HEK293 (cell line): ENCODE data around the gene ZNF783.

Experiments
- CTCF ChIA-PET: fragments of 350-600 bp; formaldehyde crosslinking; extraction: SDS; loops from one replicate; lab custom pipeline; 2021; ENCODE audit warnings: antibody characterized with exemption; lab: Yijun Ruan, JAX
- POLR2A ChIA-PET: fragments of 300-600 bp; formaldehyde crosslinking; extraction: SDS; loops from one replicate; lab custom pipeline; 2020; ENCODE audit warnings: antibody characterized with exemption, inconsistent platforms; lab: Yijun Ruan, JAX
- H3K27ac ChIP-seq: fragments of 200-500 bp; sonication (Bioruptor generic); 2 replicates; pipeline ENCODE4 v1.5.1; 2014; ENCODE audit warnings: low read depth, low read length, control low read depth, inconsistent platforms; ENCODE audit errors: extremely low read depth
- H3K36me3 ChIP-seq, 2 experiments: fragments of 200-500 bp in 1 of 2; sonication (Bioruptor generic) in 1 of 2; 1 replicate in 1 of 2; 2 replicates in 1 of 2; pipeline ENCODE4 v1.5.1; 2014 to 2017; ENCODE audit warnings: inconsistent platforms in 2 of 2, low read length in 2 of 2; ENCODE audit not compliant: control insufficient read depth in 2 of 2, insufficient read depth in 1 of 2
- H3K4me1 ChIP-seq: fragments of 200-500 bp; sonication (Bioruptor generic); 2 replicates; pipeline ENCODE4 v1.5.1; 2014; ENCODE audit warnings: mild to moderate bottlenecking, low read length, inconsistent platforms; ENCODE audit not compliant: control insufficient read depth, insufficient read depth
- H3K4me3 ChIP-seq: 2 replicates; pipeline ENCODE4 v1.5.1; 2011; ENCODE audit warnings: low read depth, mild to moderate bottlenecking, control low read depth, low read length, moderate library complexity
- H3K9me3 ChIP-seq: fragments of 200-500 bp; sonication (Bioruptor generic); 2 replicates; pipeline ENCODE4 v1.5.1; 2014; ENCODE audit warnings: low read depth, low read length, inconsistent platforms; ENCODE audit not compliant: control insufficient read depth, insufficient read depth
- FEZF1 ChIP-seq: fragments of 450-650 bp; formaldehyde crosslinking; IDR thresholded peaks from 2 replicates; pipeline ENCODE4 v1.5.1; 2016; ENCODE audit warnings: missing biosample characterization, missing genetic modification characterization
- GLI4 ChIP-seq: fragments of 450-650 bp; formaldehyde crosslinking; IDR thresholded peaks from 2 replicates; pipeline ENCODE4 v1.5.1; 2016; ENCODE audit warnings: missing biosample characterization, missing genetic modification characterization
- GLIS1 ChIP-seq: fragments of 450-650 bp; formaldehyde crosslinking; IDR thresholded peaks from 2 replicates; pipeline ENCODE4 v1.5.1; 2016; ENCODE audit warnings: missing biosample characterization, missing genetic modification characterization
- KLF8 ChIP-seq: fragments of 450-650 bp; formaldehyde crosslinking; IDR thresholded peaks from 2 replicates; pipeline ENCODE4 v1.5.1; 2016; ENCODE audit warnings: missing biosample characterization, missing genetic modification characterization
- SP3 ChIP-seq: fragments of 450-650 bp; formaldehyde crosslinking; IDR thresholded peaks from 2 replicates; pipeline ENCODE4 v1.5.1; 2016; ENCODE audit warnings: missing biosample characterization, missing genetic modification characterization
- SP7 ChIP-seq: fragments of 450-650 bp; formaldehyde crosslinking; IDR thresholded peaks from 2 replicates; pipeline ENCODE4 v1.5.1; 2016; ENCODE audit warnings: missing biosample characterization, missing genetic modification characterization
- ZBTB8A ChIP-seq: fragments of 450-650 bp; formaldehyde crosslinking; IDR thresholded peaks from 2 replicates; pipeline ENCODE4 v1.5.1; 2016; ENCODE audit warnings: missing biosample characterization, missing genetic modification characterization
- ZFP69B ChIP-seq: fragments of 450-650 bp; formaldehyde crosslinking; IDR thresholded peaks from 2 replicates; pipeline ENCODE4 v1.5.1; 2016; ENCODE audit warnings: missing biosample characterization, missing genetic modification characterization
- ZNF10 ChIP-seq: fragments of 450-650 bp; formaldehyde crosslinking; IDR thresholded peaks from 2 replicates; pipeline ENCODE4 v1.5.1; 2017; ENCODE audit warnings: missing biosample characterization, missing genetic modification characterization
- ZNF140 ChIP-seq: fragments of 450-650 bp; formaldehyde crosslinking; IDR thresholded peaks from 2 replicates; pipeline ENCODE4 v1.5.1; 2016; ENCODE audit warnings: missing biosample characterization, missing genetic modification characterization
- ZNF19 ChIP-seq: fragments of 450-650 bp; formaldehyde crosslinking; IDR thresholded peaks from 2 replicates; pipeline ENCODE4; 2016; ENCODE audit warnings: missing biosample characterization, missing genetic modification characterization, low read depth
- ZNF202 ChIP-seq: fragments of 450-650 bp; formaldehyde crosslinking; IDR thresholded peaks from 2 replicates; pipeline ENCODE4 v1.5.1; 2016; ENCODE audit warnings: missing biosample characterization, missing genetic modification characterization, borderline replicate concordance
- ZNF366 ChIP-seq: fragments of 450-650 bp; formaldehyde crosslinking; conservative IDR thresholded peaks from 2 replicates; pipeline ENCODE4 v1.5.1; 2016; ENCODE audit warnings: missing biosample characterization, missing genetic modification characterization
- ZNF416 ChIP-seq: fragments of 450-650 bp; formaldehyde crosslinking; IDR thresholded peaks from 2 replicates; pipeline ENCODE4 v1.5.1; 2016; ENCODE audit warnings: missing biosample characterization, missing genetic modification characterization
- ZNF555 ChIP-seq: fragments of 450-650 bp; formaldehyde crosslinking; conservative IDR thresholded peaks from 2 replicates; pipeline ENCODE4 v1.5.1; 2017; ENCODE audit warnings: missing biosample characterization, mild to moderate bottlenecking, missing genetic modification characterization, inconsistent platforms
- ZNF571 ChIP-seq: fragments of 450-650 bp; formaldehyde crosslinking; IDR thresholded peaks from 2 replicates; pipeline ENCODE4 v1.5.0; 2017; ENCODE audit warnings: missing biosample characterization, missing genetic modification characterization
- ZSCAN30 ChIP-seq: fragments of 450-650 bp; IDR thresholded peaks from 2 replicates; pipeline ENCODE4 v1.5.1; 2018; ENCODE audit warnings: missing biosample characterization, mild to moderate bottlenecking, missing genetic modification characterization, moderate library complexity
- TF ChIP-seq, protein P1 (sequence below): fragments of 450-650 bp; formaldehyde crosslinking; IDR thresholded peaks from 2 replicates; pipeline ENCODE4 v1.5.0; 2017; ENCODE audit warnings: missing biosample characterization, missing genetic modification characterization, borderline replicate concordance
- TF ChIP-seq, protein P2 (sequence below): fragments of 450-650 bp; formaldehyde crosslinking; IDR thresholded peaks from 2 replicates; pipeline ENCODE4 v1.5.1; 2016; ENCODE audit warnings: missing biosample characterization, missing genetic modification characterization
- TF ChIP-seq, protein P3 (sequence below): fragments of 450-650 bp; formaldehyde crosslinking; IDR thresholded peaks from 2 replicates; pipeline ENCODE4 v1.5.1; 2016; ENCODE audit warnings: missing biosample characterization, missing genetic modification characterization
- TF ChIP-seq, protein P4 (sequence below): fragments of 450-650 bp; formaldehyde crosslinking; IDR thresholded peaks from 2 replicates; pipeline ENCODE4 v1.5.1; 2016; ENCODE audit warnings: missing biosample characterization, missing genetic modification characterization

The ZNF783 gene

DNA sequence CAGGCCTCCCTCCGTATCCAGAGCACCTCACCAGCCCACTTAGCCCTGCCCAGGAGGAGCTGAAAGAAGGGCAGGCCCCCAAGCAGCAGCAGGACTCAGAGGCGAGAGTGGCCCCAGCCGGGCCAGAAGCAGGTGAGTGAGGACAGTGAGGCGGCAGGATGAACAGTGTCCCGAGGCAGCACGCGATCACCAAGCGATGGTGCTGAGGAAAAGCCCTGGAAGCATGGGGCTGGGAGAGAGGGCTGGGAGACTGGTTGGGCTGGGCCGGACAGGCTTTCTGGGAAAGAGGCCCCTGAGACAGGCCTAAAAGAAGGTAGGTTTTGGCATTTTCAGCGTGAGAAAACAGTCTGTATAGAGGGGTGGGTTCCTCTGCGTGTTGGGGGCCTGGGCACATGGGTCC, 16.4 kb downstream of the ZNF783 start (continued):
- TF ChIP-seq, protein P1, sequence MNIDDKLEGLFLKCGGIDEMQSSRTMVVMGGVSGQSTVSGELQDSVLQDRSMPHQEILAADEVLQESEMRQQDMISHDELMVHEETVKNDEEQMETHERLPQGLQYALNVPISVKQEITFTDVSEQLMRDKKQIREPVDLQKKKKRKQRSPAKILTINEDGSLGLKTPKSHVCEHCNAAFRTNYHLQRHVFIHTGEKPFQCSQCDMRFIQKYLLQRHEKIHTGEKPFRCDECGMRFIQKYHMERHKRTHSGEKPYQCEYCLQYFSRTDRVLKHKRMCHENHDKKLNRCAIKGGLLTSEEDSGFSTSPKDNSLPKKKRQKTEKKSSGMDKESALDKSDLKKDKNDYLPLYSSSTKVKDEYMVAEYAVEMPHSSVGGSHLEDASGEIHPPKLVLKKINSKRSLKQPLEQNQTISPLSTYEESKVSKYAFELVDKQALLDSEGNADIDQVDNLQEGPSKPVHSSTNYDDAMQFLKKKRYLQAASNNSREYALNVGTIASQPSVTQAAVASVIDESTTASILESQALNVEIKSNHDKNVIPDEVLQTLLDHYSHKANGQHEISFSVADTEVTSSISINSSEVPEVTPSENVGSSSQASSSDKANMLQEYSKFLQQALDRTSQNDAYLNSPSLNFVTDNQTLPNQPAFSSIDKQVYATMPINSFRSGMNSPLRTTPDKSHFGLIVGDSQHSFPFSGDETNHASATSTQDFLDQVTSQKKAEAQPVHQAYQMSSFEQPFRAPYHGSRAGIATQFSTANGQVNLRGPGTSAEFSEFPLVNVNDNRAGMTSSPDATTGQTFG (tag by site-specific recombination): no peak
- TF ChIP-seq ZNF140: no peak
- TF ChIP-seq SP7 (tag by site-specific recombination): no peak
- no peak for TF ChIP-seq FEZF1 (tag by site-specific recombination)
- no peak for TF ChIP-seq ZNF416 (tag by site-specific recombination)
- no peak for TF ChIP-seq ZSCAN30 (tag by site-specific recombination)
- TF ChIP-seq ZBTB8A (tag by site-specific recombination): no peak
- no peak for TF ChIP-seq ZNF10 (tag by site-specific recombination)

DNA sequence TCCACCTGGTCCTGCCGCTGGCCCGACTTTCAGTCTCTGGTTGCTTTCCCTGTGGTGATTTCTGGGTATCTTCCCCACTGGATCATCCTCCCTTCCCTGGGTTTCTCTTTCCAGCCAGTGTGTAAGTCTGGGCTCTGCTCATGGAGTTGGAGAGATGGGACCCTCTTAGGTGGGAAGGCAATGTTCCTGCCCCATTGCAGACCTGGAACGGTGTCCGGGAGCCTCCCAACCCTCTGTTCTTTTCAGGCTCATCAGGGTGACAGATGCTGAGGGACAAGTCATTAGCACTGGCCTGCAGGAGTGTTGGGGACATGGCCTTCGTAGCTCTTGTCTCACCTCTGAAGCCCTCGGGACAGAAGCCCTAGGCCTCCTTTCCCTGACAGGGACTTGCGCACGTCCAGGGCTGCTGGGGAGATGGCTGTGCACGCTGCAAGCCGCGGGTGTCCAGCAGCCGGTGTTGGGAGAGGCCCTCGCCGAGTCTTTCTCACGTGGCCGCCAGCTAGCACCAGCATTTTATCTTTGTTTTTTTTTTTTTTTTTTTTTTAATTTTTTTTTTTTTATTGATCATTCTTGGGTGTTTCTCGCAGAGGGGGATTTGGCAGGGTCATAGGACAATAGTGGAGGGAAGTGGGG, 17.2 kb downstream of the ZNF783 start:
- CTCF ChIA-PET: no interaction called here
- Histone ChIP-seq H3K36me3 (peaks cover 9 to 48% of the 10 kb centered on the region in 2 experiments; a peak in 2 of 3 replicates), H3K4me3 (no peak overlapping the region), H3K27ac (no peak overlapping the region), H3K9me3 (no peaks in the 10 kb centered on the region), H3K4me1 (no peaks in the 10 kb centered on the region)
- TF ChIP-seq, protein P2, sequence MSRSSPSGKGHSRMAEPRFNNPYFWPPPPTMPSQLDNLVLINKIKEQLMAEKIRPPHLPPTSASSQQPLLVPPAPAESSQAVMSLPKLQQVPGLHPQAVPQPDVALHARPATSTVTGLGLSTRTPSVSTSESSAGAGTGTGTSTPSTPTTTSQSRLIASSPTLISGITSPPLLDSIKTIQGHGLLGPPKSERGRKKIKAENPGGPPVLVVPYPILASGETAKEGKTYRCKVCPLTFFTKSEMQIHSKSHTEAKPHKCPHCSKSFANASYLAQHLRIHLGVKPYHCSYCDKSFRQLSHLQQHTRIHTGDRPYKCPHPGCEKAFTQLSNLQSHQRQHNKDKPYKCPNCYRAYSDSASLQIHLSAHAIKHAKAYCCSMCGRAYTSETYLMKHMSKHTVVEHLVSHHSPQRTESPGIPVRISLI (tag by site-specific recombination): peak; percentile 61
- TF ChIP-seq ZFP69B (tag by site-specific recombination): no peak
- POLR2A ChIA-PET: no interaction called here

DNA sequence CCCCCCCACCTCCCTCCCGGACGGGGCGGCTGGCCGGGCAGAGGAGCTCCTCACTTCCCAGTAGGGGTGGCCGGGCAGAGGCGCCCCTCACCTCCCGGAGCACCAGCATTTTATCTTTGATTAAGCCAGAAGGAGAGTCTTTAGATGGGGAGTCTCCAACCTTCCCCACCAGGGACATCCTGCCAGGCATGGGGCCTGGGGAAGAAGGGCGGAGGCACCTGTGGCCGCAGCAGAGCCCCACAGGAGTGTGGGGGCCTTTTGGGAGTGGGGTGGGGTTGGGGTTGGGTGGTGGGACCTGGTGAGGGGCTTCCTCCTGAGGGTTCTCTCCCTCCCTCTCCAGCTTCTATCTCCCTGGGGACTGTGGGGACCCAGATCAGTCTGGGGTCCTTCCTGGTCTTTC, 18.2 kb downstream of the ZNF783 start:
- no peak overlapping the region for H3K4me3 ChIP-seq
- POLR2A ChIA-PET: interaction anchor here (0.6 to 1.1 kb wide), 2 partner anchors 12 to 727 kb away, joined by 3 read pairs; no protein-coding TSS in a partner anchor
- H3K9me3 ChIP-seq: no peaks in the 10 kb centered on the region
- CTCF ChIA-PET: no interaction called here
- no peaks in the 10 kb centered on the region for H3K4me1 ChIP-seq
- H3K36me3 ChIP-seq: peaks cover 9 to 45% of the 10 kb centered on the region in 2 experiments; a peak in 2 of 3 replicates
- H3K27ac ChIP-seq: no peak overlapping the region
- TF ChIP-seq ZSCAN30 (tag by site-specific recombination): no peak
- TF ChIP-seq ZNF366: no peak
- TF ChIP-seq ZNF571: no peak
- TF ChIP-seq, protein P3, sequence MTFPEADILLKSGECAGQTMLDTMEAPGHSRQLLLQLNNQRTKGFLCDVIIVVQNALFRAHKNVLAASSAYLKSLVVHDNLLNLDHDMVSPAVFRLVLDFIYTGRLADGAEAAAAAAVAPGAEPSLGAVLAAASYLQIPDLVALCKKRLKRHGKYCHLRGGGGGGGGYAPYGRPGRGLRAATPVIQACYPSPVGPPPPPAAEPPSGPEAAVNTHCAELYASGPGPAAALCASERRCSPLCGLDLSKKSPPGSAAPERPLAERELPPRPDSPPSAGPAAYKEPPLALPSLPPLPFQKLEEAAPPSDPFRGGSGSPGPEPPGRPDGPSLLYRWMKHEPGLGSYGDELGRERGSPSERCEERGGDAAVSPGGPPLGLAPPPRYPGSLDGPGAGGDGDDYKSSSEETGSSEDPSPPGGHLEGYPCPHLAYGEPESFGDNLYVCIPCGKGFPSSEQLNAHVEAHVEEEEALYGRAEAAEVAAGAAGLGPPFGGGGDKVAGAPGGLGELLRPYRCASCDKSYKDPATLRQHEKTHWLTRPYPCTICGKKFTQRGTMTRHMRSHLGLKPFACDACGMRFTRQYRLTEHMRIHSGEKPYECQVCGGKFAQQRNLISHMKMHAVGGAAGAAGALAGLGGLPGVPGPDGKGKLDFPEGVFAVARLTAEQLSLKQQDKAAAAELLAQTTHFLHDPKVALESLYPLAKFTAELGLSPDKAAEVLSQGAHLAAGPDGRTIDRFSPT (tag by site-specific recombination): no peak
- no peak for TF ChIP-seq SP3 (tag by site-specific recombination)
- TF ChIP-seq ZNF202 (tag by site-specific recombination): no peak
- TF ChIP-seq, protein P4, sequence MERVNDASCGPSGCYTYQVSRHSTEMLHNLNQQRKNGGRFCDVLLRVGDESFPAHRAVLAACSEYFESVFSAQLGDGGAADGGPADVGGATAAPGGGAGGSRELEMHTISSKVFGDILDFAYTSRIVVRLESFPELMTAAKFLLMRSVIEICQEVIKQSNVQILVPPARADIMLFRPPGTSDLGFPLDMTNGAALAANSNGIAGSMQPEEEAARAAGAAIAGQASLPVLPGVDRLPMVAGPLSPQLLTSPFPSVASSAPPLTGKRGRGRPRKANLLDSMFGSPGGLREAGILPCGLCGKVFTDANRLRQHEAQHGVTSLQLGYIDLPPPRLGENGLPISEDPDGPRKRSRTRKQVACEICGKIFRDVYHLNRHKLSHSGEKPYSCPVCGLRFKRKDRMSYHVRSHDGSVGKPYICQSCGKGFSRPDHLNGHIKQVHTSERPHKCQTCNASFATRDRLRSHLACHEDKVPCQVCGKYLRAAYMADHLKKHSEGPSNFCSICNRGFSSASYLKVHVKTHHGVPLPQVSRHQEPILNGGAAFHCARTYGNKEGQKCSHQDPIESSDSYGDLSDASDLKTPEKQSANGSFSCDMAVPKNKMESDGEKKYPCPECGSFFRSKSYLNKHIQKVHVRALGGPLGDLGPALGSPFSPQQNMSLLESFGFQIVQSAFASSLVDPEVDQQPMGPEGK (tag by site-specific recombination): no peak
- TF ChIP-seq GLI4 (tag by site-specific recombination): no peak
- no peak for TF ChIP-seq KLF8 (tag by site-specific recombination)
- no peak for TF ChIP-seq ZBTB8A (tag by site-specific recombination)
- no peak for TF ChIP-seq FEZF1 (tag by site-specific recombination)
- TF ChIP-seq ZNF555 (tag by site-specific recombination): no peak
- no peak for TF ChIP-seq ZNF19
- no peak for TF ChIP-seq GLIS1 (tag by site-specific recombination)
- no peak for TF ChIP-seq ZNF10 (tag by site-specific recombination)
